Measurements from ENCODE around the gene KIAA0040. TPM values are rescaled to one million over a fixed set of nuclear protein-coding genes. Genes with fewer than 3 reads are reported as not detected.

The KIAA0040 gene
- total RNA-seq, 2 experiments from 2014 or later = 19.5 to 21.4 TPM

GRCh38 chr1:175197531-175197930 lies 5.0 kb upstream of the KIAA0040 start:
- Mint-ChIP-seq H3K36me3 (ENCODE audit: low read depth) (no peaks in the 10 kb centered on the region), H3K27me3 (ENCODE audit: low read depth) (no peaks in the 10 kb centered on the region), H3K4me3 (no peak overlapping the region), H3K9me3 (no peaks in the 10 kb centered on the region), H3K4me1 (ENCODE audit: low read depth) (peaks cover 10% of the 10 kb centered on the region), H3K27ac (no peak overlapping the region)
- CTCF ChIA-PET = interaction anchor here (0.5 to 1.1 kb wide), 3 partner anchors 43 to 120 kb away, joined by 3 to 4 read pairs (median 3); no protein-coding TSS in a partner anchor
- intact Hi-C loops (cut with micrococcal nuclease) = loop anchor here (10.0 kb wide), 1 partner anchor 403 kb away; no protein-coding TSS in a partner anchor
- DNase-seq = no peak

GRCh38 chr1:175195798-175196197 lies 3.2 kb upstream of the KIAA0040 start:
- CTCF ChIA-PET = interaction anchor here (0.6 to 1.3 kb wide), 4 partner anchors 50 to 120 kb away, joined by 3 to 4 read pairs (median 3); no protein-coding TSS in a partner anchor
- Mint-ChIP-seq H3K27ac (no peak overlapping the region), H3K27me3 (ENCODE audit: low read depth) (no peaks in the 10 kb centered on the region), H3K4me1 (ENCODE audit: low read depth) (peaks cover 16% of the 10 kb centered on the region), H3K9me3 (no peaks in the 10 kb centered on the region), H3K4me3 (no peak overlapping the region), H3K36me3 (ENCODE audit: low read depth) (peaks cover under 1% of the 10 kb centered on the region)
- no peak for DNase-seq
- intact Hi-C loops (cut with micrococcal nuclease) = loop anchor here (10.0 kb wide), 1 partner anchor 401 kb away; no protein-coding TSS in a partner anchor

DNA sequence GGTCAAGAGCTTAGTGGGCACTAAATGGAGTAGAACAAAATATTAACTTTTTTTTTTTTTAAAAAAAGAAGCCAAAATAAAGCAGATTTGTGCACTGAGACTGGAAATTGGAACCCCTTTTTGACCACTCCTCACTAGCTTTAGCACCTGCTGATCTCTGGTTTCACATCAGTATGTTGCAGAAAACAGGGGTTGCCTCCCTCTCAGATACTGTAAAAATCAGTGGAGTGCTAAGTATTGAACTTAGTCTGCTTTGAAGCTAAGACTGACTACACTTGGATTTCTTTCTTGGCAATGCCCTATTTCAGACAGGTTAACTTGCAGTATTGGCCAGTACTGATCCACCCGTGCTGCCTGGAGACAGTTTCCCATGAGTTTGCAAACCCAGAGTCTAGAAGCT lies 2.7 kb upstream of the KIAA0040 start:
- Mint-ChIP-seq H3K4me3 (no peak overlapping the region), H3K9me3 (no peaks in the 10 kb centered on the region), H3K4me1 (ENCODE audit: low read depth) (peaks cover 21% of the 10 kb centered on the region), H3K27ac (no peak overlapping the region), H3K27me3 (ENCODE audit: low read depth) (no peaks in the 10 kb centered on the region), H3K36me3 (ENCODE audit: low read depth) (peaks cover 4% of the 10 kb centered on the region)
- DNase-seq = no peak
- CTCF ChIA-PET = interaction anchor here (0.6 to 1.3 kb wide), 4 partner anchors 49 to 124 kb away, joined by 3 to 9 read pairs (median 4); no protein-coding TSS in a partner anchor
- intact Hi-C loops (cut with micrococcal nuclease) = loop anchor here (10.0 kb wide), 1 partner anchor 400 kb away; no protein-coding TSS in a partner anchor

- Mint-ChIP-seq H3K9me3 (no peaks in the 10 kb centered on the region), H3K27ac (peak overlapping the region; percentile 21), H3K4me1 (ENCODE audit: low read depth) (peaks cover 39% of the 10 kb centered on the region), H3K36me3 (ENCODE audit: low read depth) (peaks cover 10% of the 10 kb centered on the region), H3K27me3 (ENCODE audit: low read depth) (no peaks in the 10 kb centered on the region), H3K4me3 (peak overlapping the region; percentile 92)
- intact Hi-C loops (cut with micrococcal nuclease) = loop anchor here (5.0 to 10.0 kb wide), 2 partner anchors 399 to 1036 kb away; partner anchors contain the start of gene RABGAP1L
- no peak for DNase-seq
- CTCF ChIA-PET = interaction anchor here (0.5 to 3.2 kb wide), 5 partner anchors 11 to 127 kb away, joined by 3 to 16 read pairs (median 3); no protein-coding TSS in a partner anchor
Observed at GRCh38 chr1:175193527-175193910, 943 bp upstream of the KIAA0040 start.

DNA sequence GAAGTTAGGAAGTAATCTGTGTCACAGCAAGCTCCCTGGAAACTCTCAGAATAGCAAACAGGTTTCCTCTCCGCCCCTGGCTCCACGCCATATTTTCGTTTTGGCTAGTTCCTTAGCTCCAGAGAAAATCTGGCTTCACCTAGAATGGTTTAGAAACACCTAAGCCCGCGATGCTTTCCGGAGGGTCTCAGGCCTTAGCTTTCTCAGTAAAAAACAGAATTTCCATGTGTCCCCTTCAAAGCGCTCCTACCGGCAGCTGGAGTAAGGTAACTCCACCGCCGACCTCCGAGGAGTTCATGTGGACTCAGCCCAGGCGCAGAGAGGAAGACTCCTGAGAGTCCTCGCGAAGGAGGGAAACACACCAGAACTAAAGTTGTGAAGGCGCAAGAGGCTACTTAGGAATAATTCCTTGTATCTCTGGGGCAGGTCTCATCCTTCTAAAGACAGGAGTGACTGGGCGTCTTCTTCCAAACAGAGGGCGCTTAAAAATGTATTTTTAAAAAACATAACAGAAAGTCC lies 406 bp downstream of the KIAA0040 start:
- DNase-seq = peak; percentile 56
- Mint-ChIP-seq H3K9me3 (no peaks in the 10 kb centered on the region), H3K27ac (peak overlapping the region; percentile 93), H3K36me3 (ENCODE audit: low read depth) (peaks cover 14% of the 10 kb centered on the region), H3K27me3 (ENCODE audit: low read depth) (no peaks in the 10 kb centered on the region), H3K4me3 (peak overlapping the region; percentile 92), H3K4me1 (ENCODE audit: low read depth) (peaks cover 45% of the 10 kb centered on the region)
- intact Hi-C loops (cut with micrococcal nuclease) = loop anchor here (5.0 to 10.0 kb wide), 2 partner anchors 397 to 1035 kb away; partner anchors contain the start of gene RABGAP1L
- CTCF ChIA-PET = interaction anchor here (0.6 to 3.2 kb wide), 9 partner anchors 9 to 163 kb away, joined by 3 to 18 read pairs (median 4); no protein-coding TSS in a partner anchor

DNA sequence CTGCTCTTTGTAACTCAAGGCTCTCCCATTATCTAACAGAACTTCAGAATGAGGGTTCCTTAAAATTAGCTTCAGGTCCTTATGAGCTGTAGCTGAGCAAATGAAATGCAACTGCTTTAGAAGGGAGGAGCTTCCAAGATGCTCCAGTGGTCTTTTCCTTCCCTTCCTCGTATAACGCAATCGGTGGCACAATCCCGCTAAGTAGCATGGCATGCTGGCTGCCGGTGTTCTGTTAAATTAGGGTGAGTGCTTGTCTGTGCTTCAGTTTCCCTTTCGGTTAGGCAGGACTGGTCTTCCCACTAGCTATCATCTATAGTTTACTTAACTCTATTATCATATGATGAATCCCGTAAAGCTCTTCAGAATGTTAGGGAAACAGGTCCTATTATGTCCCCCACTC lies 917 bp downstream of the KIAA0040 start:
- intact Hi-C loops (cut with micrococcal nuclease) = loop anchor here (1.0 to 10.0 kb wide), 3 partner anchors 192 to 1034 kb away; partner anchors contain the start of genes CACYBP and RABGAP1L
- no peaks in the 10 kb centered on the region for H3K9me3 Mint-ChIP-seq
- peak overlapping the region; percentile 92 for H3K4me3 Mint-ChIP-seq
- H3K27me3 Mint-ChIP-seq (ENCODE audit: low read depth) = no peaks in the 10 kb centered on the region
- DNase-seq = peak; percentile 48
- CTCF ChIA-PET = interaction anchor here (0.6 to 3.2 kb wide), 9 partner anchors 8 to 162 kb away, joined by 3 to 18 read pairs (median 4); no protein-coding TSS in a partner anchor
- H3K36me3 Mint-ChIP-seq (ENCODE audit: low read depth) = peaks cover 18% of the 10 kb centered on the region
- peaks cover 50% of the 10 kb centered on the region for H3K4me1 Mint-ChIP-seq (ENCODE audit: low read depth)
- H3K27ac Mint-ChIP-seq = peak overlapping the region; percentile 93

DNA sequence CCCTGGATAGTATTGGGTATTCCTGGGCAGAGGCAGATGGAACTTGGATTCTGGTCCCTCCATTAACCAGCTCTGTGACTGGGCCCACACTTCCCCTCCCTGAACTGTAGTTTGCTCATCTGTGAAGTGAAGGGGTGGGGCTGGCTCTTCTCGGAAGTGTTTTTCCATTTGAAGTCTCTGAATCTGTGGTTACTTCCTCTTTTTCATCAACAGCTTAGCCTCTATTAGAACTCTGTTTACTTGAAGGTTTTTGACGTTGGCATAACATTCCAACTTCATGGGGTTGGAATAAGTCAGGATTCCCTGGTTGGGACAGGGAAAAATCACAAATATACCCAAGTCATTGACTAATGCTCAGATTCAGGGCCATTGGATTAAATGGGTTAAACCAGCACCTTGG lies 3.6 kb downstream of the KIAA0040 start:
- CTCF ChIA-PET = interaction anchor here (0.6 to 4.3 kb wide), 11 partner anchors 9 to 325 kb away, joined by 3 to 30 read pairs (median 4); no protein-coding TSS in a partner anchor
- Mint-ChIP-seq H3K4me3 (peak overlapping the region; percentile 54), H3K27me3 (ENCODE audit: low read depth) (no peaks in the 10 kb centered on the region), H3K4me1 (ENCODE audit: low read depth) (peaks cover 71% of the 10 kb centered on the region), H3K36me3 (ENCODE audit: low read depth) (peaks cover 27% of the 10 kb centered on the region), H3K9me3 (no peaks in the 10 kb centered on the region), H3K27ac (peak overlapping the region; percentile 93)
- intact Hi-C loops (cut with micrococcal nuclease) = loop anchor here (1.0 to 2.0 kb wide), 5 partner anchors 20 to 1018 kb away; partner anchors contain the start of genes COP1 and MRPS14
- peak; percentile 87 for DNase-seq

DNA sequence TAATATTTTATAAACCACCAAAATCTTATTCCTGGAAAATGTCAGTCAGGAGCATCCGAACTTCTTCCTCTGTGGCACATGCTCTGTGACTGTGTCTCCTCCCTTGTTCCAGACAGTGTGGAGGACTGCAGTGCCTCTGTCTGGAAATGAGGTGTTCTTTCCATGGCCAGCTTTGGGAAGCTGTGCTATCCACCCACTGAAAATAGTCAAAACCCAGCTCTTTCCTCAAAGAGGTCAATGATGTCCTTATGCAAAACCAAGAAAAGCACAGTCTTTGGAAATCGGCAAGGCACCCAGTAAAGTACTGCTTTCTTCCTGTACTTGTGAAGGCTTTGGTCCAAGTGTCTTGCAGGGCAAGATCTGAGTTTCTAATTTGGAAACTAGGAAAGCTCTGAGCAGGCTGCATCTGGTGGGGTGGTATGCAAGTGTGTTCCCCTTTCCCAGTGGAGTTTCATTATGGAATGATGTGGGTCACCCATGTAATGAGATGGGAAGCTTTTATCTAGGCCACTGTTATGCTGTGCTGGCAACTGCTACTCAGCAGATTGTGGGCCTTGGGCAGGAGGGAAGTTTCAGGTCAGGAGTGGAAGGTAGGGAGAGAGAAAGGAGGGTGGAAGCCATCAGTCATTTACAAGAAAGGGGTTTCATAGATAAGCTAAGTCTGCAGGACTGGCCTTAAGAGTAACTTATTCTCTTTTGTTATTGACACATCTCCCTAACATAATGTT lies 6.0 kb downstream of the KIAA0040 start:
- Mint-ChIP-seq H3K27me3 (ENCODE audit: low read depth) (no peaks in the 10 kb centered on the region), H3K4me1 (ENCODE audit: low read depth) (peaks cover 90% of the 10 kb centered on the region), H3K36me3 (ENCODE audit: low read depth) (peaks cover 35% of the 10 kb centered on the region), H3K9me3 (no peaks in the 10 kb centered on the region), H3K27ac (no peak overlapping the region), H3K4me3 (no peak overlapping the region)
- intact Hi-C loops (cut with micrococcal nuclease) = no loop called here
- DNase-seq = no peak
- CTCF ChIA-PET = interaction anchor here (1.1 to 4.3 kb wide), 5 partner anchors 31 to 151 kb away, joined by 3 to 30 read pairs (median 5); no protein-coding TSS in a partner anchor

DNA sequence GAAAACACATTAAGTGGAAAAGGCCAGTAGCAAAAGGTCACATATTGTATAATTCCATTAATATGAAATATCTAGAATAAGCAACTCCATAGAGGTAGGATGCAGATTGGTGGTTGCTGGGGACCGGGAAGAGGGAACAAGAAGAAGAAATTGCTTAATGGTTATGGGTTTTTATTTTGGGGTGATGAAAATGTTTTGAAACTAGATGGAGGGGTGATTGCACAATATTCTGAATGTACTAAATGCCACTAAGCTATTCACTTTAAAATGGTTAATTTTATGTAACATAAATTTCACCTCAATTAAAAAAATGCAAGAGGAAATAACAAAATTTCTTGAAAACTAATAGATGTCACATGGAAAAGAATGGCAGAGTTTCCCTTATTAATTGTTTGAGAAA lies 6.7 kb downstream of the KIAA0040 start:
- CTCF ChIA-PET = interaction anchor here (1.2 to 4.3 kb wide), 4 partner anchors 30 to 152 kb away, joined by 3 to 30 read pairs (median 7); no protein-coding TSS in a partner anchor
- Mint-ChIP-seq H3K9me3 (no peaks in the 10 kb centered on the region), H3K36me3 (ENCODE audit: low read depth) (peaks cover 37% of the 10 kb centered on the region), H3K4me3 (no peak overlapping the region), H3K4me1 (ENCODE audit: low read depth) (peaks cover 92% of the 10 kb centered on the region), H3K27ac (no peak overlapping the region), H3K27me3 (ENCODE audit: low read depth) (no peaks in the 10 kb centered on the region)
- intact Hi-C loops (cut with micrococcal nuclease) = no loop called here
- no peak for DNase-seq

DNA sequence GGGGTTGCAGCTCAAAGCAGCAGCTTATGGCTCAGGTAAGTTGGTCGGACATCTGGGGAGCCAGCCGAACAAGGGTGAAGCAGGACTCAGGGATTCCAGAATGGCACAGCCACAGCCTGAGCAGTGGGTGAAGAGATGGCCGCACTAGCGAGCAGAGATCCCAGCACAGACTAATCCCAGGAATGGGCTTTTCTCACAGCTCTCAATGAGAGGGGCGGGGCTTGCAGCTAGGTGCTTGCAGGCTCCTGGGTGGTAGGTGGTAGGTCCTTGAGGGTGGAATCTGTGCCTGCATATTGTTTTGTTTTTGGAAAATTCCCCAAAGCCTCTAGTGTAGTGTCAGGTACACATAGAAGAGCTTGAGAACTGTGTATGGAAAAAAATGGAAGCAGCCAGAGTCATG lies 9.0 kb downstream of the KIAA0040 start:
- H3K4me3 Mint-ChIP-seq = no peak overlapping the region
- peaks cover 28% of the 10 kb centered on the region for H3K36me3 Mint-ChIP-seq (ENCODE audit: low read depth)
- CTCF ChIA-PET = interaction anchor here (0.6 to 1.3 kb wide), 6 partner anchors 8 to 136 kb away, joined by 3 to 8 read pairs (median 4); no protein-coding TSS in a partner anchor
- H3K27me3 Mint-ChIP-seq (ENCODE audit: low read depth) = no peaks in the 10 kb centered on the region
- no peak for DNase-seq
- no peak overlapping the region for H3K27ac Mint-ChIP-seq
- H3K9me3 Mint-ChIP-seq = no peaks in the 10 kb centered on the region
- peaks cover 89% of the 10 kb centered on the region for H3K4me1 Mint-ChIP-seq (ENCODE audit: low read depth)
- intact Hi-C loops (cut with micrococcal nuclease) = no loop called here

DNA sequence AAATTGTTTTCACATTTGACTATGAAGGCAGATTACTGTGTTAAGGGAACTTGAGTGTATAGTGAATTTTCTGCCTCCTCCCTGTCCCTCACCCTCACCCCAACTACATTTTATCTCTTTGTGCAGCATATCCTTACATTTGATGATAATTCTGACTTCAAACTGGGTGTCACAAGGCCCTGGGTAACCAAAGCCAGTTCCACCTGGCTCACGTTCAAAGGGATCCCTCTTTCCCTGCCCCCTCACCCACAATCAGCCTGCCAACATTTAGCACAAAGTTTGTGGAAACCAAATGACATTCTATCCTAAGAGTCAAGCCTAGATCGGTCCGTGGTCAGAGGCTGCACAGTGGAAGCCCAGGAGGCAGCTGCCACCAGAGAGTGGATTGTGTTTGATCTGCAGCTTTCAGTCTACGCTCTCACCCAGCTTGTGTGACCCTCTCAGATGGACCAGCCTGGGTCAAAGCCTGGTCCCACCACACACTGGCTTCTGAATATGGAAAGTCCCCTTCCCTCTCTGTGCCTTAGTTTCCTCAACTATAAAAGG lies 10.3 kb downstream of the KIAA0040 start:
- intact Hi-C loops (cut with micrococcal nuclease) = no loop called here
- Mint-ChIP-seq H3K36me3 (ENCODE audit: low read depth) (peaks cover 32% of the 10 kb centered on the region), H3K27ac (no peak overlapping the region), H3K4me1 (ENCODE audit: low read depth) (peaks cover 81% of the 10 kb centered on the region), H3K9me3 (no peaks in the 10 kb centered on the region), H3K27me3 (ENCODE audit: low read depth) (no peaks in the 10 kb centered on the region), H3K4me3 (no peak overlapping the region)
- DNase-seq = no peak
- CTCF ChIA-PET = interaction anchor here (0.9 to 1.1 kb wide), 2 partner anchors 27 to 36 kb away, joined by 3 to 4 read pairs; no protein-coding TSS in a partner anchor

Data from activated naive CD4-positive, alpha-beta T cell treated with anti-CD3 and anti-CD28 coated beads for 36 hours (primary cell).